Measurements from ENCODE around the gene TMEM181. TPM values are rescaled to one million over a fixed set of nuclear protein-coding genes. Genes with fewer than 3 reads are reported as not detected.

Gene TMEM181
- total RNA-seq, 3 donors from 2014 or later, result 17.0 to 29.3 (median 28.5) TPM

DNA sequence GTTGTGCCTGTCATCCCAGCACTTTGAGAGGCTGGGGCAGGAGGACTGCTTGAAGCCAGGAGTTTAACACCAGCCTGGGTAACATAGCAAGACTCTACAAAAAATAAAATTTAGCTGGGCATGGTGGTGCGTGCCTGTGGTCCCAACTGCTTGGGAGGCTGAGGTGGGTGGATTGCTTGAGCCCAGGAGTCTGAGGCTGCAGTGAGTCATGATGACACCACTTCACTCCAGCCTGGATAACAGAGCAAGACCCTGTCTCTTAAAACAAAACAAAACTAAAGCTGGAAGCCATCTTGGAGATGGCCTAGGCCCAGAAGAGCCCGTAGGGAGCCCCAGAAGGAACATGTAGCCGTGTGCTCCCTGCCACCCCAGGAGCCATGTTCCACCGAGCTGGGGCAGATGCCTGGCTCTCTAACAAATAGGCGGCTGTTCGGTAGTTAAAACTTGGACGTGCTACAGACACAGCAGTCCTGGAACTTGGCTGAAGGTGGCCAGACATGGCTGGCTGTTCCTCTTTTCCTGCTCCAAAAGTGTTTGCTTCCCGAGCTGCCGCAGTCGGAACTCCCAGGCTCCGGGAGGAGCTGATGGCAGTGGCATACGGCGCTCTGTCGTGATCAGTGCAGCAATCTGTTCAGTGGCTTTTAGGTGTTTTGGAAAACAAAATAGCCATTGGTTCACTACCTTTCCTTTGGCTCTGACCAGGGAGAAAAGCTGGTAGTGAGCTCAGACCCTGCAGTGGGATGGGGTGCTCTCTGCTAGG is 47.7 kb downstream of the TMEM181 start:
- TF ChIP-seq POLR2A (IDR thresholded peaks at IDR 0.05) (no peak), CTCF (IDR thresholded peaks at IDR 0.05) (no peak), POLR2AphosphoS5 (IDR thresholded peaks at IDR 0.05) (no peak)
- Histone ChIP-seq H3K27ac (no peak overlapping the region), H3K9me3 (no peaks in the 10 kb centered on the region), H3K4me3 (no peak overlapping the region), H3K4me1 (no peaks in the 10 kb centered on the region), H3K27me3 (no peaks in the 10 kb centered on the region), H3K36me3 (no peaks in the 10 kb centered on the region)
- intact Hi-C loops (cut with DNase I; ENCODE audit: low total_unique reads), result no loop called here
- DNase-seq (ENCODE audit: low spot score in 2 of 2), result no peak

- Histone ChIP-seq H3K4me1 (no peaks in the 10 kb centered on the region), H3K27ac (no peak overlapping the region), H3K36me3 (no peaks in the 10 kb centered on the region), H3K9me3 (no peaks in the 10 kb centered on the region), H3K27me3 (no peaks in the 10 kb centered on the region), H3K4me3 (no peak overlapping the region)
- TF ChIP-seq POLR2A (IDR thresholded peaks at IDR 0.05), result no peak
- TF ChIP-seq POLR2AphosphoS5 (IDR thresholded peaks at IDR 0.05), result no peak
- intact Hi-C loops (cut with DNase I; ENCODE audit: low total_unique reads), result no loop called here
- no peak for DNase-seq (ENCODE audit: low spot score in 2 of 2)
Observed at GRCh38 chr6:158608221-158608620, 48.3 kb downstream of the TMEM181 start.

DNA sequence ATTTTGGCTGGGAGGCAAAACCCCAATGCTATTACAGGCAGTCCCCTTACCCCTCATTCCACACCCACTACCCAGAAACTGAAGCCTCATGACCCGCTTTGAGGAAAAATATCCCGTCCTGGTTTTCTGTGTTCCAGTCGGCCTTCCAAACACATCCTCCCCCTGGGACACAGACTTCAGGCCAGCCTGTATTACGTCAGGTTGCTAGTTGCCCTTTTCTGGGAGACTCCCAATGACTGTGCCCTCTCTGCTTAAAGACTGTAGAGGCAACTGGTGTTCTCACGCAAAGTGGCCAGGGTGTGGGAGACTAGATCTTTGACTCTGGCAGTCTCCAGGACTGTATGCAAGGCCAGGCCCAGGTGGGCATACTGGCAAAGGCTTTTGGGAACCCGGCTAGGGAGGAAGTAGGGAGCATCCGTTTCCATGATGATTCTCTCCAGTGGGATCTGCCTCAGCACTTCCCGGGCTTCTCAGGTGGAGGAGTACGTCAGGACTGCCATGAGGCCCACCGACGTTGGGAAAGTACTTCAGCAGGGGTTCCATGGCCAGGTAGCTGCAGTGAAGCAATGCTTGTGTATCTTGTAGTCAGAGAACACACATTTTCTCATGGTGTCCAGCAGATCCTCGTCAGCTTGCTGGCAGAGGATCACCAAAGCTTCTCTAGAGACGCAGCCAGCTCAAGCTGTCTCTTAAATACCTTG is 49.7 kb downstream of the TMEM181 start:
- H3K27ac ChIP-seq, result no peak overlapping the region
- H3K36me3 ChIP-seq, result no peaks in the 10 kb centered on the region
- no peak overlapping the region for H3K4me3 ChIP-seq

DNA sequence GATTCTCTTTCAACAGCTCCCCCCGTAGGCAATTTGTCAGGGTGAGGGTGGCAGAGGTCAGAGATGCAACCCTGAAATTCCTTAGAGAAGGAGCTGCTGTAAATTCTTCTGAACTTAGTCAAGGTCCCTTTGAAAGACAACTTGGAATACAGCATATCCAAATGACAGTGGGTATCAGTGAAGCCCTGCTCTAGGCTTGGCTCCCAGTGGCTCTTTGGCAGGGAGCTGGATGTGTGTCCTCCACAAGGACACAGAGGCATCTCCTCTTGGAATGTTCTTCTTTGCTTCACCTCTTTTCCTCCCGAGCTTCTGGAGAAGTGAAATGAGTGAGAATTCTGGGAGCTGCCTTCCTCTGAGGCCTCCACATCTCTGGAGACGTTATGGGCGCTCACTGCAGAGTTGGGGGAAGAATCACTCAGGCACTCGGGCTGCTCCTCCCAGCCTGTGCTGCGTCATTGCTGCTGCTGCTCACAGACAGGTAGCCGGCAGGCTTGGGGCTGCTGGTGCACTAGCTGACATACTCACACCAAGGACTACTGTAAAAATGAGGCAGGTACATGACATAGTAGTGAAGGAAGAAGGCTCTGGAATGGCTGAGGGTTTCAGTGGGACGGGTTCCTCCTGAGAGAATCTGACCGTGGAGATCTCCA is 50.6 kb downstream of the TMEM181 start:
- no peak overlapping the region for H3K4me3 ChIP-seq
- no peaks in the 10 kb centered on the region for H3K36me3 ChIP-seq
- no peaks in the 10 kb centered on the region for H3K27me3 ChIP-seq
- TF ChIP-seq POLR2AphosphoS5 (IDR thresholded peaks at IDR 0.05) (no peak), POLR2A (IDR thresholded peaks at IDR 0.05) (no peak), CTCF (IDR thresholded peaks at IDR 0.05) (no peak)
- intact Hi-C loops (cut with DNase I; ENCODE audit: low total_unique reads), result loop anchor here (5.0 to 10.0 kb wide), 2 partner anchors 388 to 956 kb away; no protein-coding TSS in a partner anchor
- no peaks in the 10 kb centered on the region for H3K9me3 ChIP-seq
- no peak for DNase-seq (ENCODE audit: low spot score in 2 of 2)
- H3K4me1 ChIP-seq, result no peaks in the 10 kb centered on the region
- H3K27ac ChIP-seq, result no peak overlapping the region

More for the DNA sequence above, 49.7 kb downstream of the TMEM181 start:
- H3K27me3 ChIP-seq, result no peaks in the 10 kb centered on the region
- H3K9me3 ChIP-seq, result no peaks in the 10 kb centered on the region
- TF ChIP-seq POLR2A (IDR thresholded peaks at IDR 0.05) (no peak), CTCF (IDR thresholded peaks at IDR 0.05) (no peak), POLR2AphosphoS5 (IDR thresholded peaks at IDR 0.05) (no peak)
- intact Hi-C loops (cut with DNase I; ENCODE audit: low total_unique reads), result loop anchor here (5.0 to 10.0 kb wide), 2 partner anchors 387 to 955 kb away; no protein-coding TSS in a partner anchor
- H3K4me1 ChIP-seq, result no peaks in the 10 kb centered on the region
- DNase-seq (ENCODE audit: low spot score in 2 of 2), result no peak

DNA sequence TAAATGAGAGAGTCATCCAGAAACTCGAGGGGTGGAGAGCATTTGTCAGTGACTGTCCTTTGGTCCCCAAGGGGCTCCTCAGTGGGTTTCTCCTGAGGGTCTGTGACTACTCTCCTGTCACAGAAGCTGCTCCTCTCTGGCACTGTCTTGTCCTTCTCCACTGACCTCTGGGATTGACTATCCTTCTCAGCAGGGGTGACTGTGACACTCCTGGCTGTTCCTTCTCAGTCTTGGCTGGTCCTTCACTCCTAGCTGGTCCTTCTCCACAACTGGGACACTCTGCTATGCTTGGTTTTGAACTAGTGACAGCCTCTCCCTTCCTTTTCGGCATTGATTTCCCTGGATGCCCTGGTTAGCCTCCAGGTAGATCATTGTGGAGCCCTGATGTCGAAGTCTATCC is 51.1 kb downstream of the TMEM181 start:
- no peaks in the 10 kb centered on the region for H3K27me3 ChIP-seq
- no peaks in the 10 kb centered on the region for H3K9me3 ChIP-seq
- intact Hi-C loops (cut with DNase I; ENCODE audit: low total_unique reads), result loop anchor here (5.0 to 10.0 kb wide), 2 partner anchors 389 to 956 kb away; no protein-coding TSS in a partner anchor
- H3K4me3 ChIP-seq, result no peak overlapping the region
- no peaks in the 10 kb centered on the region for H3K4me1 ChIP-seq
- no peak overlapping the region for H3K27ac ChIP-seq
- TF ChIP-seq CTCF (IDR thresholded peaks at IDR 0.05) (no peak), POLR2A (IDR thresholded peaks at IDR 0.05) (no peak), POLR2AphosphoS5 (IDR thresholded peaks at IDR 0.05) (no peak)
- DNase-seq (ENCODE audit: low spot score in 2 of 2), result no peak
- no peaks in the 10 kb centered on the region for H3K36me3 ChIP-seq

Measured in breast epithelium (tissue), 4 donors.